Transverse colon (tissue), 4 donors: Measurements from ENCODE around the gene NXPH2.

ENCODE experiments used
- CTCF ChIP-seq, 5 experiments: fragments of 200-600 bp in 3 of 5; fragments of 450-650 bp in 2 of 5; sonication (generic) in 3 of 5; IDR thresholded peaks; 1 replicate in 2 of 5; 2 replicates in 3 of 5; pipeline ENCODE4 v1.5.1; 2016 to 2017; ENCODE audit warnings: antibody characterized with exemption in 5 of 5, inconsistent platforms in 3 of 5, mild to moderate bottlenecking in 2 of 5, moderate library complexity in 1 of 5
- EP300 ChIP-seq: sonication (generic); formaldehyde crosslinking; IDR thresholded peaks from one replicate; pipeline ENCODE4 v1.6.1; 2017; ENCODE audit warnings: antibody characterized with exemption, low read depth
- POLR2A ChIP-seq: fragments of 450-650 bp; IDR thresholded peaks from one replicate; pipeline ENCODE4 v1.6.1; 2016; ENCODE audit warnings: antibody characterized with exemption, mild to moderate bottlenecking, moderate library complexity
- POLR2AphosphoS5 ChIP-seq, 3 donors: sonication (generic); formaldehyde crosslinking; IDR thresholded peaks; one replicate each; pipeline ENCODE4 v1.6.1; 2016; ENCODE audit warnings: antibody characterized with exemption in 3 of 3

- TF ChIP-seq EP300 (no peak), CTCF (IDR thresholded peaks at IDR 0.05) (no peak), POLR2AphosphoS5 (IDR thresholded peaks at IDR 0.05) (no peak), POLR2A (no peak)
These were observed 55.9 kb downstream of the NXPH2 start for GRCh38 chr2:138724327-138724726.
